NCI-H1048 (cell line): ENCODE results near the gene ZDHHC1.
A peak's percentile ranks its signal among the peaks of the same experiment; 100 is the strongest.
"Not testable (repeated sequence)": the region's sequence is repeated elsewhere in the genome, so short reads cannot be mapped to it uniquely, and the experiment has no call there.

Source experiments
- DNase-seq: peaks from one replicate; lab custom pipeline; 2025; lab: John Stamatoyannopoulos, UW

The ZDHHC1 gene

DNA sequence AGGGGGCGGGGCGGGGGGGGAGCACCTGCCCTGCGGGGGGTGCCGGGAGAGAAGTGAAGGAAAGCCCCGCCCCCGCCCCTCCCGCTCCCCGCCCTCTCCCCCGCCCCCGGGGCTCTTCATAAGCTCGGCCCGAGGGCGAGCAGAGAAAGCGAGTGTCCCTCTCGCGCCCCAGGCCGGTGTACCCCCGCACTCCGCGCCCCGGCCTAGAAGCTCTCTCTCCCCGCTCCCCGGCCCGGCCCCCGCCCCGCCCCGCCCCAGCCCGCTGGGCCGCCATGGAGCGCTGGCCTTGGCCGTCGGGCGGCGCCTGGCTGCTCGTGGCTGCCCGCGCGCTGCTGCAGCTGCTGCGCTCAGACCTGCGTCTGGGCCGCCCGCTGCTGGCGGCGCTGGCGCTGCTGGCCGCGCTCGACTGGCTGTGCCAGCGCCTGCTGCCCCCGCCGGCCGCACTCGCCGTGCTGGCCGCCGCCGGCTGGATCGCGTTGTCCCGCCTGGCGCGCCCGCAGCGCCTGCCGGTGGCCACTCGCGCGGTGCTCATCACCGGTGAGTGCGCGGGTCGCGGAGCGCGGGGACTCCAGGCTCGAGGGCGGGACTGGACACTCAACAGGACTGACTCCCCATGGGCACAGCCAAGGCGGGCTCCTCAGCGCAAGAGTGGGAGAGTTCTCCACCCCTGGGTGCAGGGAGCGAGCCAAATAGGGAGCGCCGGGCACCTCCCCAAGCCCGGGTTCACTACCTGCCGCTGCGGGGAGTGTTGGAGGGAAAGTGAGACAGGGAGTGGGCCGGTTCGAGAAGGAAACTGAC lies 14.9 kb upstream of the ZDHHC1 start, which contains the start of gene HSD11B2:
Gene HSD11B2, plus strand, starts transcription at position 145 of the 798 bp plus-strand sequence. Its CDS starts 128 bp downstream, at position 273.
- no peak for DNase-seq

DNA sequence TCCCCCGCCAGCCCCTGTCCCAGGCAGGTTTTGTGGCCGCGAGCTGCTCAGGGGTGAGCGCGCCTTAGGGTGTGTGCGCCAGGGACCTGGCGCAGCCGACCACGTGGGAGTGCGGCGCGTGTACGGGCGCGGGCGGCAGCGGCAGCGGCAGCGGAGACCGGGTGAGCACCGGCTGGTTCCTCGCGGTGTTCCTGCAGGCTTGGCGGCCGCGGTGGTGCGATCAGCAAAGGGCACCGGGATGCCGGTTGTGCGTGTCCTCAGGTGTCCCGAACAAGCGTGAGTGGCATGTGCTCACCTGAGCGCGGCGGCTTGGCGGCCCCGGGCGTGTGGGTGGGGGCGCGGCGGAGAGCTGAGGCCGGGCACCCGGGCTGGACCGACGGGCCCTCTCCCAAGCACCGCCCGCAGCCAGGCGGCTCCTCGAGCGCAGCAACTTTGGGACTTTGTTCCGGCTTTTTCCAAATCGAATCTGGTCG lies 14.3 kb upstream of the ZDHHC1 start:
- DNase-seq, result no peak

DNA sequence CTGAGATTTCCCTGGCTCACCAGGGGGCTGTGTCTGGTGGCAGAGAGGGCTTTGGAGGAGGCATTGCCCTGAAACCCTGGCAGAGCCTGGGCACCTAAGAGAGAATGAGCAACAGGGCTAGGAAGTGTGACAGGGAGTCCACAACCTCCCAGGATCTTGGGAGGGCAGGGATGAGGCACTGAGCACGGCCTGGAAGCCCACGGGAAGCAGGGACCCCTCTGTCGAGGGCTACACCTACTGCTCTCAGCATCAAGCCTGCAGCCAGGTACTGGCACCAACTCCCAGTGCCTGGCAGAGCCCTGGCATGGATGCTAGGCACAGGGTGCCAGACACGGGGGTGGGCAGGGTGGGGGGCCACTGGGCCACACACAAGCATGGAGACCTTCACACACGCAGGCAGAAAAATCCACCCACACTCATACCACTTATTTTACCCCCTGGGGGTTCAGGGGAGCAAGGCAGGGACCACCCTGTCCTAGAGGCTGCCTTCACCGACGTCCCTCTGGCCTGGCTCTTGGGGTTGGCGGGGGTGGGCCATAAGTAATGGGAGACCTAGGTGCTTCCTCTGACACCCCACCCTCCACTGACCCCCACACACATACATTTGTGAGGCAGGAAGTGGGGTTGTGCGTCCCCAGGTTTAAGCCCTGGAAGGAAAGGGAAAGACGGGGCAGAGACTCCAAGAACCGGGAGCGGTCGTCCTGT lies 13.7 kb upstream of the ZDHHC1 start:
- DNase-seq, result no peak

DNA sequence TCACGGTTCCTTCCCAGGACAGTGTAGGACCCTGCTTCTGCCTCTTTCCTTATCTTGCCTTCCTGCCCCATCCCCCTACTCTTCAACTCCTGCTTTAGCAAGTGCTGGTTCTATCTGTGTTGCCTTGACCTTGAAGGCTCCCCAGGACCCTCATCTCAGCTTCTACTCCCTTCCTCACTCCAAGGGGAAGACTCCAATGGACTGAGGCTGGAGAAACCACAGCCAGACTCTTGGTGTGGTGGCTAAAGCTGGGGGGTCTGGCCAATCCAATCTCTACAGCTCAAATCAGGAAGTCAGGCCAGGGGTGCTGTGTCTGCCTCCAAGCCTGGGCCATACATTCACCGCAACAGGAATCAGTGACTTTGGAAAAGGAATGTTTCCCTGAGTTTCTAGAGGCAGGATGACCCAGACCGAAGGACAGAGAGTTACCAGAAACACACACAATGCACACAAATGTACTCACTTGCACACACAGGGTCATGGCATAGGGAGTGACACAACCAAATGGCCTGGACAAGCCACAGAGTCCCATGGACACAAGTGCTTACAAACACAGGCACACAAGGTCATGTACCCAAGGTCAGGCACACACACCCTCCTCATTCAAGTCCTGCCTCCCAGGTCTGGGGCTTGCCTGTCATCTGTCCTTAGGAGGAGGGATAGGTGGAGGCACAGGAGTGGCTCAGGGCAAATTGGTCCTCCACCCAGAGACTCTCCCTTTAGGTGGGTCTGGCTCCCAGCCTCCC lies 12.9 kb upstream of the ZDHHC1 start:
- DNase-seq, result no peak

DNA sequence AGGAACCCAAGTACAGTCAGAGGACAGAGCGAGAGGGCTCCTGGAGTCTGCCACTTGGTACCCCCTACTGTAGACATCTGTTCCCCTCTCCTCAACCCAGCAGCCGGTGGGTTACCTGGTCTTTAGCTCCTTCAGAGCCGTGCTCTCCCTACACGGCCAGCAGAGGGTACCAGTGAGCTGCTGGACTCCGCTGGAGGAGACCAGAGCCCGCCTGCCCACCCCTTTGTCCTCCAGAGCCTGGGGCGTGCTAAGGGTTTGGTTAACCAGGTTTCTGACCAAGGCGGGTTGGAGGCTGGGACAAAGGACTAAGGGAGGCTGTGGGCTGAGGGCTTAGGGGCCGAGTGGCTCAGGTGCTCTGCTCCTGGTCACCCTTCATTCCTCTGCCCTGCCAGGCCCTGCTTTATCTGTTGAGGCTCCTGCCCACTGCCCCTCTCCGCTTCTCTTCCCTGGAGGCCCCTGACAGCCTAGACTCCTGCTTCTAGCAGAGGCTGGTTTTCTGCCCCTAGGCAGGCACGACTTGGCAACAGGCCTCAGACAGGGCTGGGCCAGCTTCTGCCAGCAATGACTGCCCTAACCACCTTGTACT lies 12.0 kb upstream of the ZDHHC1 start:
- peak; percentile 3 for DNase-seq

DNA sequence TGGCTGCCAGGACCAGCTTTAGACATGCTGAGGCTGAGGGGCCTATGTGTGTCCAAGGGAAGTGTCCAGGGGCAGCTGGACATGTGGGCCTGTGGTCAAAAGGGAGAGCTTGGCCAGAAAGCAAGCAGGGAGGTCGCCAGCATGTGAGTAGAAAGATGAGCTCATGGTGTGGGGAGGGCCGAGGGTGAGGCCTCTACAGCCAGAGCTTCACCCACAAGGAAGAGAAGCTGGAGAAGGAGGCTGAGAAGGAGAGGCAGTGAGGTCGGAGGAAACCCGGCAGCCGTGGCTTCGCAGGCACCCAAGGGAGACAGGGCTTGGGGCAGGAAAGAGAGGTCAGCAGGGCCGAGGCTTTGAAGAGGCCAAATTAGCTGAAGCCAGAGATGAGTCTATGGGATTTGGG lies 10.7 kb upstream of the ZDHHC1 start:
- no peak for DNase-seq

DNA sequence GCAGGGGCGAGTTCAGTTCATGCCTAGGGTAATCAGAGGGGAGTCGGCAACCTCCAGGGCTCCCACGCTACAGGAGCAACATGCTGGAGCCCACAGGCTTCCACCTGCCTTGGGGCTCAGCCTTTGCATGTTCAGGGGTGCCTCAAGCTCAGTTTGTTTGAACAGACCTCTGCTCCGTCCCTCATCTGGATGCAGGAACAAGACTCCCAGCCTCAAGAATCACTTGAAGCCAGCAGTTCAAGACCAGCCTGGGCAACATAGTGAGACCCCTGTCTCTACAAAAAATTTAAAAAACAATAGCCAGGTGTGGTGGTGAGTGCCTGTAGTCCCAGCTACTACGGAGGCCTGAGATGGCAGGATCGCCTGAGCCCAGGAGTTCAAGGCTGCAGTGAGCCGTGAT lies 9.7 kb upstream of the ZDHHC1 start:
- DNase-seq, result no peak

DNA sequence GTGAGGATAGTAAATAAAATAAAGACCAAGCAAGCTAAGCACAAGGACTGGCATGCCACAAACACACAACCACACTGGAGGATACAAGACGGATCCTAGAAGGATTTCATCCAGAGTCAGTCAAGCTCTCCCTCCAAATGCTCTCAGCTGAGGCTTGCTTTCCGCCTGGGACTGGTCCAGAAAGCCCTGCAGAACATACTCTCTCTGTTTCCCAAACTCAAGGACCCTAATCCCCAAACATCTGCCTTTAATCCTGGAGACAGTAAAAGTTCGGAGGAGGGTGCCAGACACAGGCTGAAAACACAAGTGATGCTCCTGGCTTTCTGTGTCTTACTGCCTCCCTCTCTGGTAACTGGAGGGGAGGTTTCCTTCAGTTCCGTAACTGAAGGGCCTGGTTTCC lies 9.3 kb upstream of the ZDHHC1 start:
- no peak for DNase-seq

DNA sequence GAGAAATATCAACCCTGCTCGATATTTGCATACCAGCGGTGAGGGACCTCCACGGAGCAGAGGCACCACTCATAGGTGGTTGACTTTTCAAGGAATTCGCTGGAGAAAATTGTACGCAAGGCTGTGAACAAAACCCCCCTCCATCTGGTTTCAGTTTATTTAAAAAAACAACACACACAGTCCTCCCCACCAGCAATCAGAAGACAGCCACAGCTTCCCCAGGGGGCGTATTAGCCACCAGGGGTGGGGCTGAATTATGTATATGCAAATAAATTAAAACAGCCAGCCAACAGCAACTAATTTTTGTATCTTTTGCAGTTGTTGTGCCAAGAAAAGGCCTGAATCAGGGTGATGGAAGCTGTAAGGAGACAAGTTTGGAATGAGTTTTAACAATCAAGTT lies 8.8 kb upstream of the ZDHHC1 start:
- no peak for DNase-seq

DNA sequence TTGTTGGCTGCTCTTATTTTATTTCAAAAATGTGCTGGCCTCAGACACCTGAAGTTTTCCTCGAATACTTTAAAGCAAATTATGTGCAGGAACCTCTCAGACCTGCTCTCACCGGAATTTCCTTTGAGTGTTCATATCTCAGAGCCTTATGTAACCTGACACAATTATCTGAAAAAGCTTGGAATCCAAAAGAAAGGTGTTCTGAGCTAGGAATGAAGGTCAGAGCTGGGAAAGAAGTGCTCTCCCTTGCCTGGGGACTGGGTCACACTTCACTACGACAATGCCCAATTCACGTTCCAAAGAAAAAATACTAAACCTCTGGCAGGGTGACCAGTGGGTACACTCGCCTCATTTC lies 8.0 kb upstream of the ZDHHC1 start:
- no peak for DNase-seq

DNA sequence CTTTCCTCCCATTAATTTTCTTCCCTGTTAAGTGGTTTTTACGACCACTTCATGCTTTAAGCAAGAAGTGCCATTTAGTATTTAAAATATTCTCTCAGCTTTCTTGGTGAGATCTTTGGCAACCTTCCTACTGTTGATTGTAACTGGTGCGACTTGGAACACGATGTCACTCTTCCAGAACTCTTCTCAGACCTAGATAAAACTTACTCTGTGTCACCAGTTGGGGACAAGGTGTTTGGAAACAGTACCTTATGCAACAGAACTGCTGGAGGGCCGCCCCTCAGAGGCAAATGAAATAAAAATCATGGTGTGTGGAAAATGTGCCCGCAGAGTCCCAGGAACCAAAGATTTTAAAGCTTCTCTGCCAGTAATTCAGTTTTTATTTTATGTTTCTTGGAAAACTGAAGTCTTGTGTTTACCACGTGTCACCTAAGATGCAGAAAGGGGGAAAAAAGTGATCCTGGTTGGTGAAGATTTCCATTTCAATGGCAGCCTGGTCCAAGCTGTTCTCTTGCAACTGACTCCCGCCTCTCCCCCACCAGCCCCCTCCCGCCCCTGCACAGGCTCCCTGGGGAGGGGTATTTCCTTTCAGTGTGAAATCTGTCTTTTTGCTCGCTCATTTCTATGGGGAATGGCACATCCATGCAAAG lies 7.5 kb upstream of the ZDHHC1 start:
- DNase-seq, result no peak

DNA sequence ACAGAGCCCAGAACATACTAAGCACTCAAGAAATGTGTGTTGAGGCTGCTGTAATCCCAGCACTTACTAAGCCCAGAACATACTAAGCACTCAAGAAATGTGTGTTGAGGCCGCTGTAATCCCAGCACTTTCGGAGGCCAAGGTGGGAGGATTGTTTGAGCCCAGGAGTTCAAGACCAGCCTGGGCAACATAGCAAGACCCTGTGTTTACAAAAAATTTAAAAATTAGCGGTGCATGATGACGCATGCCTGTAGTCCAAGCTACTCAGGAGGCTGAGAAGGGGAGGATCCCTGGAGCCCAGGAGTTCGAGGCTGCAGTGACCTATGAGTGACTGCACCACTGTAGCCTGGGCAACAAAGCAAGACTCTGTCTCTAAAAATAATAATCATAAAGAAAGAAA lies 6.7 kb upstream of the ZDHHC1 start:
- DNase-seq, result no peak

DNA sequence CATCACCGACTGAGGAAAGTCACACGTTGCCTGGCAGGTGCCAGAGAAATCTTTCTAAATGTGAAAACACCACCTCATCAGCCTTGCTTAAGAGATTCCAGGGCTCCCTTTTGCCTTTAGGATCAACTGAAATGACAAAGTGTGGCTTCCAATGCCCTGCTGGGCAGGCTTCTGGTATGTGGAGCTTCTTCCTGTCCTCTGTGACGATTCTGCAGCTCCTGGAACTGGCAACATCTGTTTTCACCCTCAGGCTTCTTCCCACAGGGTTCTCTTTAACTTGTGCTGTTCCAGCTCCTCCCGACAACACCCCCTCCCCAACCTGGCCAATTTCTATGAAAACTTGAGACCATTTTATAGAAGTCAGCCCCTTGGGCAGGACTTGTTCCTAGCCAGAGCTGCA lies 4.8 kb upstream of the ZDHHC1 start:
- no peak for DNase-seq

DNA sequence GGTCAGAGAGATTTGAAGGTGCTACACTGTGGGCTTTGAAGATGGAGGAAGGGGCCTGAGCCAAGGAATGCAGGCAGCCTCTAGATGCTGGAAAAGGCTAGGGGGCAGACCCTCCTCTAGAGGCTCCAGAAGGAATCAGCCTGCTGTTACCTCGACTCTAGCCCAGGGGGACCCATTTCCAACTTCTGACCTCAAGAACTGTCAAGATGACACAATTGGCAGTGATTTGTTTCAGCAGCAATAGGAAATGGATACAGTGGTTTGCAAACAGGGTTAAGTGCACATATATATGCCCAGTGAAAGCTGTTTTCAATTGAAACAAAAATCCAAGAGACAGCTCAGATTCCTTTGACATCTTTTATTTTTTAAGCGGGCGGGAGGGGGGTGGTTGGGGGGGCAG lies 3.7 kb upstream of the ZDHHC1 start:
- DNase-seq, result no peak

DNA sequence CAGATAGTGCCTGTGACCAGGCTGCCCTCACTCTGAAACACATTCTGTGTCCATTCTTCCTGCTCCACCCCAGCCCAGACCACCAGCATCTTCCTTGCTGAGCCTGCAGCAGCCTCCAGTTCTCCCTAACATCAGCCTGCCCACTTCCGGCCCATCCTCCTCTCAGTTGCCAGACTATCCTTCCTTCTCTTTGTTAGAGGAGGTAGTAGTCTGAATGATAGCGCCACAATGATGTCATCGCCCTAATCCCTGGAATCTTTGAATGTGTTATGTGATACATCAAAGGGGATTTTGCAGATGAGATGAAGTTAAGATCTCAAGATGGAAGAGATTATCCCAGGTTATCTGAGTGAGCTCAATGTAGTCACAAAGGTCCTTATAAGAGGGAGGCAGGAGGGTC lies 3.2 kb upstream of the ZDHHC1 start:
- no peak for DNase-seq

DNA sequence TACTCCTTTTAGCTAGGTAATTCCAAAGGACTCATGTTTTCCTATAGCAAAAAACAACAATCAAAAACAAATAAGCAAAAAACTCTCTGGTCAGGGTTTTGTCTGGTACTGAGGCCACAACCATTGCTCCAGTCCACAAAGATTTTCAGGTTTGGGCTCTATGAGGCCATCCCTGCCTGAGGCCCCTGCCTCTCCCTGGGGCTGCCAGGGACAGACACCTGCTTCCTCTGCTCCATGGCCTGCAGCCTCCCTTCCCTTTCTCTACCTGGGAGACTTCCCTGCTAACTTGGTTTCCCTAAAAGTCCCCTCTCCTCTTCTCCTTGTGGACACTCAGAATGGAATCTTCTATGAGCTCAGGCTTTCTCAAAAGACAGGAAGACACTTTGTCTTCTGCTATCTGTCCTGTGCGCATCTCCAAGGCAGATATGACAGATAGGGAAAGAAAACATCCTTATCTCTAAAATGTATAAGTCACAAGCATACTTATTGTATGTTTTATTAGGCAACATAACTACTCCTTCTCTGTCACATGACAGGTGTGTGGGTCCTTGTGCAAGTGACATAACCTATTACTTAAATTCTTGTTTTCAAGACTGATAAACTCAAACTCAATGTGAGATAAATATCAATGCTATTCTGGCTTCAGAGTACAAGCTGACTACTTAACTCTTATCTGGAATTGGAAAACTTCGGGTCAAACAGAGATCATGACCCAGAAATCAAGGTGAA lies 1.2 kb upstream of the ZDHHC1 start:
- DNase-seq, result no peak

DNA sequence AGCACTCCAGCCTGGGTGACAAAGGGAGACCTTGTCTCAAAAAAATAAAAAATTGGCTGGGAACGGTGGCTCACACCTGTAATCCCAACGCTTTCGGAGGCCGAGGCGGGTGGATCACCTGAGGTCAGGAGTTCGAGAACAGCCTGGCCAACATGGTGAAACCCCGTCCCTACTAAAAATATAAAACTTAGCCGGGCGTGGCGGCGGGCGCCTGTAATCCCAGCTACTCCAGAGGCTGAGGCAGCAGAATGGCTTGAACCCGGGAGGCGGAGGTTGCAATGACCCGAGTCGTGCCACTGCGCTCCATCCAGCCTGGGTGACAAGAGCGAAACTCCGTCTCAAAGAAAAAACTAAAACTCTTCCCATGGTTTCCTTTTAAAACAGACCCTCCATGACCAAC lies 856 bp downstream of the ZDHHC1 start:
- not testable (repeated sequence) for DNase-seq

DNA sequence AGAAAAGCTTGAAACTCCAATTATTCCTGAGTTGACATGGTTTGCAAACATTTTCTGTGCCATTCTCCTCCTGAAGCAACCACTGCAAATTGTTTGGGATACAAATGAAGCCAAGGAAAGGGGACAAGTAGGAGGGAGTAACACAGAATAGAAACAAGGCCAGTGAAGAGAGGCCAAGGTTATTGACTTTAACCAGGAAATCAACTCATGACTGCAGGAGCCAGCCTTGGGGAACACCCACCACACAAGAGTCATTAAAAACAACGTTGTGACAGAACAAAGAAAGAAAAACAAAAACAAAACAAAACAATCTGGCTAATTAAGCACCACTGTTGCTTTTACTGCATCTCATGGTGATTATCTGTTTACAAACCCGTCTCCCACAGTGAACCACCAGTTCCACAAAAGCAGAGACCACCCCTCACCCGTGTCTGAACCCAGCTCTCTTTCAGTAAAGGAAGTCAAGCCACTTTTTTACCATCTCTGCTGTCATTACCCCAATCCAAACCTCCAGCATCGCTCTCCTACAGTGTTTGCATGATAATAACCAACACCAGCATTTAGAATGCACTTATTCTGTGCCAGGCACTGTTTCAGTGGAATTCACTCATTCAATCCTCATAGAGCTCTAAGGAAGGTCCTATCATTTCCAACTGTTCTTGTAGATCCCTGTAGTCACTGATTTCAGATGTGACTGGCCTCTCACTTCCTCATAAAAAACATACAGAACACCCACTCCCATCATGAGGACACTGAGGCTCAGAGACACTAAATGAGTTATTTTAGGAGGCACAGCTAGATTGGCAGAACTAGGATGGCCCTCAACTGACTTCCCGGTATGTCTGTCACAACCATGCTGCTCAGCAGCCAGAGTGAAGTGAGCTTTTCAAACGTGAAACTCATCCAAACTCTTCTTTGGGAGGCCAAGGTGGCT lies 2.0 kb downstream of the ZDHHC1 start:
- no peak for DNase-seq

DNA sequence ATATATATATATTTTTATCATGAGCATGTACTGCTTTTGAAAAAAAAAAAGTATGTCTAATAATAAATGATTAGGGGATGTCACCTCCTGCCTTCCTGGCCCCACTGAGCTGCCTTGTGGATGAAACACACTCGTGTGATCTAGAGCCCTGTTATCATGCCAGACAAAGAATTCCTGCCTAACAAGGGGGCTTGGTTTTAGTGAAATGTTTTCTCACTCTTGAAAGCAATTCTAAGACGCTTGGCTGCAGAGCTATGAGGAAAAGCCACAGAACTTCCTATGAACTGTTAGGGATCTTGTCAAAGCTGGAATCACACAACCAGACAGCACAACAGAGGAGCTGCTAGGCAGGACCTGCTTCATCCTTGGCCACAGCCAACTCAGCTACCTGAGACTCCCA lies 4.0 kb downstream of the ZDHHC1 start:
- DNase-seq, result no peak

DNA sequence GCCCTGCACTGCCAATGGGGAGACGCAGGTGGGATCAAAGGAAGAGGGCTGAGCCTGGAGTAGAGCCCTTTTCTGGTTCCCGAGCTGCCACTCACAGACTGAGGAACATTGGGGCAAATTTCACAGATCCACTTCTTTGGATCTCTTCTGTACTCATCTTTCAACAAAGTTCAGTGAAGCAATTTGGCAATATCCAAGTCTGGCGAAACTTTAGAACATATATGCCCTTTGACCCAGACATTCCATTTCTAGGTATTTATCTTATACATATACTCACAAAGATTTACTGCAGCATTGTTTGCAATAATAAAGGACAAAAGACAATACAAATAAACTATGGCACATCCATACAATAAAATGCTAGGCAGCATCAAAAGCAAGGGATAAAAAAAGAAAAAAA lies 4.9 kb downstream of the ZDHHC1 start:
- no peak for DNase-seq
